ENCODE results near the gene ZNF891. TPM values are rescaled to one million over a fixed set of nuclear protein-coding genes. Genes with fewer than 3 reads are reported as not detected.

Gene ZNF891
- total RNA-seq, 4 donors from 2014 or later = 1.9 to 4.6 (median 2.9) TPM

- no peak for ATAC-seq (ENCODE audit: low FRiP score)
- no peak for TF ChIP-seq CTCF (IDR thresholded peaks at IDR 0.05)
- DNase-seq (ENCODE audit: low spot score) = no peak
Measured at GRCh38 chr12:133106253-133106652, 23.8 kb downstream of the ZNF891 start.

- no peak for ATAC-seq (ENCODE audit: low FRiP score)
- DNase-seq (ENCODE audit: low spot score) = no peak
- no peak for TF ChIP-seq CTCF (IDR thresholded peaks at IDR 0.05)
Measured at GRCh38 chr12:133105620-133106019, 24.5 kb downstream of the ZNF891 start.

GRCh38 chr12:133083345-133083744 is 46.7 kb downstream of the ZNF891 start:
- no peak for TF ChIP-seq CTCF (IDR thresholded peaks at IDR 0.05)
- no peak for ATAC-seq (ENCODE audit: low FRiP score)
- no peak for DNase-seq (ENCODE audit: low spot score)

GRCh38 chr12:133081159-133081780 is 48.8 kb downstream of the ZNF891 start:
- TF ChIP-seq CTCF (IDR thresholded peaks at IDR 0.05) = no peak
- DNase-seq (ENCODE audit: low spot score) = no peak
- no peak for ATAC-seq (ENCODE audit: low FRiP score)

GRCh38 chr12:133080368-133081158 is 49.5 kb downstream of the ZNF891 start, which contains the start of gene ZNF140:
Gene ZNF140 (plus strand): TSS chr12:133080923. CDS start chr12:133081321, 398 bp downstream.
- peak; percentile 94 for ATAC-seq (ENCODE audit: low FRiP score)
- no peak for TF ChIP-seq CTCF (IDR thresholded peaks at IDR 0.05)
- peak; percentile 83 for DNase-seq (ENCODE audit: low spot score)

- ATAC-seq (ENCODE audit: low FRiP score) (peak; percentile 97), DNase-seq (ENCODE audit: low spot score) (peak; percentile 81)
- TF ChIP-seq CTCF (IDR thresholded peaks at IDR 0.05) = no peak
Measured at GRCh38 chr12:133080026-133080367, 50.1 kb downstream of the ZNF891 start.

GRCh38 chr12:133073836-133074235 is 56.2 kb downstream of the ZNF891 start:
- DNase-seq (ENCODE audit: low spot score) (no peak), ATAC-seq (ENCODE audit: low FRiP score) (no peak)
- no peak for TF ChIP-seq CTCF (IDR thresholded peaks at IDR 0.05)

All from omental fat pad (tissue), 4 donors.